ENCODE results near the gene FYB1.

FYB1 gene

DNA sequence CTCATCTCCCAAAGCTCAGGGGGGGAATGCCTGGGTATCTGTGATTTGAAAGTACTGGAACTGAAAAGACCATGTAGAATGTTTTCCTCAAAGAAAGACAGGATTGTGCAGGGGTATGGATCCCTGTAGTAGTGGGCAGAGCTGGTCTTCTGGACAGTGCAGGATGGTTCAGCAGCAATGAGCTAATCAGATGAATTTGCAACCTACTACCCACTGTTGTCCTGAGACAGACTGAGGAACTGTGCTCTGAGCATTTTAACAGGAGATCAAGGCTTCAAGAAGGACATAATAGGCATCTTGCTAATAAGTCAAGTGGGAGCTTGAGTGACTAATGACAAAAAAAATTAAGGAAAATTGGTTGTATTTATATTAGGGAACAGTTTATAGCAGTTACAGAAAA, 61.7 kb downstream of the FYB1 start:
- no peak for DNase-seq

DNA sequence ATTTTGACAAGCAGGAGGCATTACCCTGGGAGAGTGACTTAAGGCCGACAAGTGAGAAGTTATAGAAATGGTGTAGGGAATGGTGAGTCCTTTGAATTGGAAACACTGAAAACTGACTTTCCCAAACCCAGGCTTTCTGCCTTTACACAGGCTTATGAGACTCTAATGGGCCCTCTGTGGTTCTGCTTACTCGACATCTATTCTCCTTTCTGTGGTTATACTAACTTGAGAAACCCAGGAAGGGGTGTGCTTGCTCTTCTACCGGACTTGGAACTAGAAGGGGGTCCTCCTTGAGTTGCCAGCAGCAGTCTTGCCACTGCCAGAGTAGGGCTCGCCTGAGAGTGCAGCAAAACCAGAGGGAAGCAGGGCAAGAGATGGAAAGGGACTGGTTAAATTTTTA, 63.3 kb downstream of the FYB1 start:
- DNase-seq, result no peak

DNA sequence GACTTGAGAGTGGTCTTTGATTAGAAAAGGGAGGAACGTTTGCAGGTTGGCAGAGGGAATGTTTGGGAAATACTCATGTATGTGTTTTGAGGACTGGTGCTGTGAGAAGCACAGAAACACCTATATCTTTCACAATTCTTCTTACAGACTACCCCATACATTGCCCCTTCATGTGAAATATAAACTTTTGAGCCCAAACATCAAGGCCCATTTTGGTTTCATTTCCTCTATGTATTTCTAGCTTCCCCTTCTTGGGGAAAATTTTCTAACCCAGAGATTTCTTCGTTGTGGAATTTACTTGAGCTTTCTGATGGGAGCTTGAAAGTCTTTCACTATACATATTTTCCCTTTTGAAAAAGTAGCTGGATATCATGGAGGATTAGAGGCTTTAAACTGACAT, 67.6 kb downstream of the FYB1 start:
- no peak for DNase-seq

- DNase-seq, result no peak
These were observed 69.4 kb downstream of the FYB1 start for GRCh38 chr5:39149966-39150365.

GRCh38 chr5:39148983-39149534, 70.3 kb downstream of the FYB1 start:
- DNase-seq, result no peak

- no peak for DNase-seq
These were observed 72.4 kb downstream of the FYB1 start for GRCh38 chr5:39146831-39147540.

- no peak for DNase-seq
These were observed 76.1 kb downstream of the FYB1 start for GRCh38 chr5:39143151-39143860.

DNA sequence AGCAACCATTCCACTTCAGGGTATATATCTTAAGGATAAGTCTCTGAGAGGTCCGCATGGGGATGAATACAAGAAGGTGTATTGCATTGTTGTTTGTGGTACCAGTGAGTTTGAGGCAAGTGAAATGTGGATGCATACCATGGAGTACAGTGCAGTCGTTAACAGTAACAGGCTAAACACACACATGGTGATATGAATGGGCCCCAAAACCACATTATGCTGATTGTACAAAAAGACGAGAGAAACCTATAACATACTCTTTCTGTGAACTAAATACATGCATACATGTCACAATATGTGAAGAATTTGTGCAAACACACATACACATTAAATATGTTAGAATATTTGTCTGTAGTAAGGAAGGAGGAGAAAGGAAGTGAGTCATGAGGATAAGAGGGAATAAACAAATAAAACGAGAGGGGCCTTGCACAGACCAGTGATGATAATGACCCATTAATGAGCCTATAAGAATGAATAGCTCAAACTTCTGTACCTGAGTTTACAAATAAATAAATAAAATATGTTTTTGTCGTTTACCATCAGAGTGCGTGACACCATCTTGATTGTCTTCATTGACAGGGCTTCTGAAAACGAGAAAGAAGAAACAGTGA, 78.7 kb downstream of the FYB1 start:
- no peak for DNase-seq

DNA sequence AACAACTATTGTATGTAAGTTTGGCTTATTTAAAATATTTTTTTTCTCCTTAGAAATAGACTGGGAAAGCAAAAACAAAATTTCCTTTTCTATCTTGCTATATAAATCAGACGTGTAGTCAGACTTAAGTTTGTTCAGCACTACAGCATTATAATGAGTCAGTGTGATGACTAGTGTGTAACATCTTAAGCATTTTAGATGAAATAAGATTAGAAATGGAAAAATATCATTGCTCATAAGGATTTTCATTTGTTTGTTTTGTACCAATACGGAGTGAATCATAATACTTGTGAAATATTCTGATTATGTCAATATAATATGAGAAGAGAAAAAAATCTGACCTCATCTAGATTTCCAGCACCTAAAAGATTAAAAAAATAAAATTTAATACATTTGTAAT, 80.5 kb downstream of the FYB1 start:
- no peak for DNase-seq

GRCh38 chr5:39137819-39138451, 81.4 kb downstream of the FYB1 start:
- no peak for DNase-seq

GRCh38 chr5:39137391-39137790, 82.0 kb downstream of the FYB1 start:
- DNase-seq, result no peak

GRCh38 chr5:39132792-39133191, 86.6 kb downstream of the FYB1 start:
- DNase-seq, result no peak

GRCh38 chr5:39132128-39132447, 87.3 kb downstream of the FYB1 start:
- no peak for DNase-seq

DNA sequence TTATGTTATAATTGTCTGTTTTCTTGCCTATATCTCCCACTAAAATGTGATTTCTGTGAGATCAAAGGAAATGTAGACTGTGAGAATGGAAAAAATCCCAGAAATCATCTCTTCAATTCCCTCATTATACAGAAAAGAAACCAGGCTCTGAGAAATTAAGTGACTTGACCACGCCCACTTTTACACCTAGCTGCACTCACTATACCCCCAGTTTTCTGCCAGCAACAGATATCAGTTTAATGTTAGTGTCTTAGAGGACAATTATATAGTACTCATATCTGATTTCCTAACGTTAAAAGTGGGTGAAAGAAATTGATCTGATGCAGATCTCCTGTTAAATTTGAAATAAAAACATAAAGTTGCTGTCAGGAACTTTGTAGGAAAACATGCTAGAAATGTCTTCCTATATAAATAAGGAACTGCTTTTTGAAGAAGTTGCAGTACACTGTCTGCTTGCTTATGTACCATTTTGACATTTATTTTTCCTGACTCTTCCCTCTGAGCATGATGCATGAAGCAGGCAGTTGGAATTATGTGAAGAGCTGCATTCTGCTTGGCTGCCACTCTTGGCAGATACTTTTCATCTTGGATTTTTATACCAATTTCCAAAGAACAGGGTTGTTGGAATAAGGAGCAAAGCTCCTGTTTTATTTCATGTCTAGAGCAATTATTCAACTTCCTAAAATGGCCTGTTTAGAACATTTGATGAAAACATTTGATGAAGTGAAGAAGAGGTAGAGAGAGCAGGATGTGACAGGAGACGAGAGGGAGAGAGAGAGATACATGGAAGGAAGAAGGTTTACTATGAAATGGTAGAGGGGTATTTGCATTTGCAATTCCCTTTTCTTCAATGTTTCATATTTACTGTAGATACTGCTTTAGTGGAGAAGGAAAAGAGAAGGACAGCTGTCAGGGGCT, 87.9 kb downstream of the FYB1 start:
- no peak for DNase-seq

- no peak for DNase-seq
These were observed 88.6 kb downstream of the FYB1 start for GRCh38 chr5:39130716-39131115.

DNA sequence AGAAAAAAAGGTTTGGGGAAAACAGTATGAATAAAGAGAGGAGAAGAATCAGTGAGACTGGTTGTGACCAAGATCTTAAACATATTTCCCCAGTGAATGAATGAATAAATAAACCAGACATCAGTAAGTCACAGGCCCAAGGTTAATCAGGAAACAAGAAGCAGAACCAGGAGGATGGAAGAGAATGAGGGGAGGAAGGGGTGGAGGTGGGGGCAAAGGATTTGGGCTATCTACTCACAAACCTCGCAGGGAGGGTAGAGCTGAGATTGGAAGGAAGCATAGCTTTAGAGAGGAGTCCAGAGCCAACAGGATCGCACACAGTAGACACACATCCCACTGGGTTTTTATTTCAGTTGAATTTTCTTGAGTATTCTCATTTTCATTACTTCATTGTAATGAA, 97.4 kb downstream of the FYB1 start:
- no peak for DNase-seq

DNA sequence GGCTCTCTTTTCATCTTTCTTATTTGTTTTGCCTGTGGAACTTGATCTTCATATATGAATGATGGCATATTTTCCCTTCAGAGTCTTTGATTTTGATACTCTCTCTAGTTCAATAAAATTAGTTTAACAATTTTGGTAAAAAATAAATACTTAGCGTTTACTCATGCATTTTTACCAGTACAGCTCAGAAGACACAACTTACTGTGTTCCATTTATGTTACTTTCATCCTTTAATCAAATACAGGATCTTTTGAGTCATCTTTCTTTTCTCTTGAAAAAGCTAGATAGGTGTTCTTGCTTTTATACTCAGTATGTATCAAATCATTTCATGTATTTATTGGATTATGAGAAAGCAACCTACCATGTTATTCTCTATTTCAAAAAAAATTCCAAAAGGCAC, 98.0 kb downstream of the FYB1 start:
- DNase-seq, result no peak

DNA sequence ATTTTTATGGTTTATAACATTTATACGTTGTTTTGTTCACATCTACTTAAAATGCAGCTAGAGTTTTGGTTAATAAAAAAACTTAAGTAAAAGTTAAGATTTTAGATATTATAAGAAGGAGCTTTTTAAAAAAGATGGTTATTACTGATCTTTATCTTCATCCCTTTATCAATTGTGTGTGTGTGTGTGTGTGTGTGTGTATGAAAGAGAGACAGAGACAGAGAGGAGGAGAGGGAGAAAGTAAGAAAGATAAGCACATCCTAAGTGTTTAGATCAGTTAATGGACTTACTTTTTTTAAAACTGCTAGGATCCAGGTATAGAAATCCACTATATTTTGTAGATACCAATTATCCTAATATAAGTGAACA, 99.3 kb downstream of the FYB1 start:
- no peak for DNase-seq

GRCh38 chr5:39119404-39120051, 99.8 kb downstream of the FYB1 start:
- no peak for DNase-seq

- no peak for DNase-seq
These were observed 100.7 kb downstream of the FYB1 start for GRCh38 chr5:39118638-39119037.

DNA sequence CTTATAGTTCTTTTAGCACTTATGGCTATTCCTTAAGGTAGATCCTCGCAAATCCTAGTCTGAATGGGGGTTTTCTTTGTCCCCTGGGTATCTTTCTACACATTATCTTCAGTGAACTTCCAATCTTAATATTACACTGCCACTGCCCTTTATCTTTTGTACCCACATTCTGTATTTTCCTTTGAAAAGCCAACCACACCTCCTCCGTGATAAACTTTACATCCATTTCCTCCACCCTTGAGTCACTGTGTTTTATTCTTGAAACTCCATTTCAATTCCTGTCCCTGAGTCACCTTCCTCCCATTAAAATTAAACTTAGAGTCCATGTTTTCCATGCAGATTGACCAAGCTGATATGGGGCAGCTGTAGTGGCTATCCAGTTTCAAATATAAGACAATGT, 102.0 kb downstream of the FYB1 start:
- no peak for DNase-seq
